GM21737 (cell line): ENCODE measurements around the gene KRABD2.
"Not testable (repeated sequence)": the region's sequence is repeated elsewhere in the genome, so short reads cannot be mapped to it uniquely, and the experiment has no call there.

Source experiments
- ATAC-seq: cut with Tn5 transposase; IDR thresholded peaks from one replicate; pipeline ENCODE4 v1.9.1; 2021; ENCODE audit warnings: mild to moderate bottlenecking, moderate library complexity; ENCODE audit not compliant: unreplicated experiment

KRABD2 gene

GRCh38 chr17:8376271-8377067, at the start of gene KRABD2:
Gene KRABD2 (minus strand): TSS chr17:8376704.
- ATAC-seq, result peak; percentile 95

GRCh38 chr17:8421571-8421970, 45.1 kb upstream of the KRABD2 start:
- ATAC-seq, result no peak

- no peak for ATAC-seq
Measured at GRCh38 chr17:8420041-8420934, 43.8 kb upstream of the KRABD2 start.

GRCh38 chr17:8419305-8419704, 42.8 kb upstream of the KRABD2 start:
- no peak for ATAC-seq

DNA sequence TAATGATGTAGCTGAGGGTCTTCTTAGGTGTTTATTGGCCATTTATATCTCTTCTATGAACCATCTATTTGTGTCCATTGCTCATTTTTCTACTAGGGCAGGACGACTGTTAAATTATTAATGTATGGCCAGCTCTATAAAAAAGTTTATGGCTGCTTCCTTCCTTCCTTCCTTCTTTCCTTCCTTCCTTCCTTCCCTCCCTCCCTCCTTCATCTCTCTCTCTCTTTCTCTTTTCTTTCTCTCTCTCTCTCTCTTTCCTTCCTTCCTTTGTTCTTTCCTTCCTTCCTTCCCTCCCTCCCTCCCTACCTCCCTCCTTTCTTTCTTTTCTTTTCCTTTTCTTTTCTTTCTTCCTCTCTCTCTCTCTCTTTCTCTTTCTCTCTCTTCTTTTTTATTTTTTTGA, 42.0 kb upstream of the KRABD2 start:
- ATAC-seq, result no peak

DNA sequence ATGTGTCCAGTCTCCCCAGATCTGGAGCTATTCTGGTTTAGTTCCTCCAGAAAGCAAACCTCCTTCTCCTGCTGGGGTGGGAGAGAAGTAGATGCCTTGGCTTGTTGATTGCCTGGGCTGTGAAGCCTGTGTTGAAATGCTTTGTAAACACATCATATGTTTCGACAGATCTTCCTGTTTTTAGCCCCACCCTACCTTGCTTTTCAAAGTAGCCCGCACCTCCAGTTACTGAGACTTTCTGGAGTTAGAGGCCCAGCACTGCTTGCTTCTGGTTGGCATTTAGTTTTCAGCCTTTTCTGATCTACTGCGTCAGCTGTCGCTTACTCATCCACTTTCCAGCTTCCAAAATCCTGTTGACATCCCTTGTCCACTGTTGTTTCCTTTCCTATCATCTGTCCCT, 41.3 kb upstream of the KRABD2 start:
- ATAC-seq, result no peak

DNA sequence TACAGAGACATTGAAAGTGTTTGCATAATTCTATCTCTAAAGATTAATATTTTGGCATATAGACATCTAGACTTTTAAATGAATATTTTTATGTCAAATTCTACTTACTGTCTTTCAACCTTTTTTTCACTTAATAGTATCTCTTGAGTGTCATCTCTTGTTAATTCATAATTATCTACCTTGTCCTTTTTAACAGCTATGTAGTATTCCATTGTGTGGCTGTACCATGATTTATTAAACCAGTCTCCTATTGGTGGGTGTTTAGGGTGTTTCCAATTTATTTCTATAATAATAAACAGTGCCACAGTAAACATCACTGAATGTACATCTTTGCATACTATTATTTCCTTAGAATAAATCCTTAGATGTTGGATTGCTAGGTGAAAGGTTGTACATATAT, 37.4 kb upstream of the KRABD2 start:
- ATAC-seq, result no peak

GRCh38 chr17:8413328-8413727, 36.8 kb upstream of the KRABD2 start:
- ATAC-seq, result no peak

DNA sequence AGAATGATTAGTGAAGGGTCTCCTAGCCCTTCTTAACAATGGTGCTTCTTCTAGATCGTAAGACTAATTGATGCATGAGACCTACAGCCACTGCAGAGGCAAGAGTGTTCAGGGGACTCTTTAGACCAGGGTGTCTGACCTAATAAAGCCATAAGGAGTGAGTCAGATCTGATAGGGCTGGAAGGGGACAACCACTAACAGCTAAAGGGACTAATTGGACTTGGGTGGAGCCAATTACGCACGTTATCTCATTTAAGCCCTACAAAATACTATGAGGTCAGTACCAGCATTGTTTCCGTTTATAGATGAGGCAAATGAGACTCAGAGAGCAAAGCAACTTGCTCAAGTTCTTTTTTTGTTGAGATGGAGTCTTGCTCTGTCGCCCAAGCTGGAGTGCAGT, 35.6 kb upstream of the KRABD2 start:
- no peak for ATAC-seq

GRCh38 chr17:8410883-8411238, 34.4 kb upstream of the KRABD2 start:
- no peak for ATAC-seq

DNA sequence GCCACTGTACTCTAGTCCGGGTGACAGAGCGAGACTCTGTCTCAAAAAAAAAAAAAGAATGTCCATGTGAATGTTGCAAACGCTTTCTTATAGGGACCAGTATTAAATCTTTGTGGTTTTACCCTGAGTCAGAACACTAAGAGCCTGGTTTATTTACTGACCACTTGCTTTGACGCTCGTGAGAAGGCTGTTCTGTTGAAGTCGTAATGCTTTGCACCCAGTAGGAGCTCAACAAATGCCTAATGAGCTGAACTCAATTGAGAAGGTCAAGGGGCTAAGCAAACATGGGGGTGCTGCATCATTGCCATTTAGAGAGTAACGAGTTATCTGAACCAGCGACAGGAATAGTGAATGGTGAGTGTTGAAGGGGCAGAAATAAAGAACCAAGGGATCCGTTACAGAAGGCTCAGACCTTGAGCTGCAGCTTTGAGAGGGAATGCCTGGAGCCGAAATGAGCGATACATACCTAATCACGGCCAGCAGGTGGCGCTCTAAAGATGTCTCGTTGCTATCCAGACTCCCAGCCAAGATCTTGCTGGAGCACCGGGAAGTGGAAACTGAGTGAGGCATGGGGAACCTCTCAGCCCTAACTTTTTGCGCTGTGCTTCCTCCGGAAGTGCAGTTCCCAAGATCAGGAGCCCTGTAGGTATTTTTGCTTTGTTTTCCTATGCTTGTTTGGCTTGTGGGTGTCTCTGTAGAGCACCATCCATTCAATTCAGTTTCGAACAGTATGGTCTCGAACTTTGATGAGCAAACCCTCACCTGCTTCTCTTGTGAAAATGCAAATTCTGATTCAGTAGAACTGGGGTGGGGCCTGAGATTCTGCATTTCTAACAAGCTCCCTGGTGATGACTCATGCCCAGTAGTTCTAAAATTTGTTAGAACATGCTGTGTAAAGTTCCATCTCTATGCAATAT, 33.7 kb upstream of the KRABD2 start:
- no peak for ATAC-seq

DNA sequence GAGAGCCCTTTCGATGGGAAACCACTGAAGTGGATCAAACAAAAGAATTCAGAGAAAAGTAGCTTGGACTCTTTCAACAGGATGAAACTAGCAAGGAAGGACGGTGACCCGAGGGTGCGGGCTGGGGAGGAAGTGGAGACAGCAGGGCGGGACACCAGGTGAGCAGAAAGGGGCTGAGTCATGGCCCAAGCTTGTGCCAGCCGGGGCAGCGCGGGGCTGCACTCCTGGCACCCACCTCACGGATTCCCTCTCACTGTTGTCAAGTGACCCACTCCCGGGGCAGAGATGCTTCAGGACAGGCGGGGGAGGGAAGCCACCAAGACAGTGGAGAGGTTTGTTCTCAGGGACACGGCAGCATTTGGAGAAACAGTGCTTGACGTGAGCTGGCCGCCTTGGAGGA, 31.9 kb upstream of the KRABD2 start:
- ATAC-seq, result no peak

DNA sequence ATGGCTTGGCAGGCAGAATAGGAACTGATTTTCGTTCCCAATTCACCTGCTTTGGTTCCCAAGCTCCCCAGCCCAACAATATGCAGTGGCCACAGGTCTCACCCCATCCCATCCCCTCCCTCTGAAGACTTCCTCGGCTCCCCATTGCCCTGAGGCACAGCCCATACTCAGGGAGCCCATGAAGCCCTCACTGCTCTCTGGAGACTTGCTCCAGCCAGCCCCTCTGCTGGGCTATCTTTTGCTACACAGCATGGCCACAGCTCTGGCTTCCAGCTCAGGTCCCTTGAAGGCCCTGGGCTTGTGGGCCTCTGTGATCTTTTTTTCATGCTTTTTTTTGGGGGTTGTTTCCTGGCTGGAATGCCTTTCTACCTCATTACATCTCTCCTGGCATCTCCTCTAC, 29.7 kb upstream of the KRABD2 start:
- no peak for ATAC-seq

GRCh38 chr17:8405499-8406016, 29.1 kb upstream of the KRABD2 start:
- no peak for ATAC-seq

- ATAC-seq, result no peak
Measured at GRCh38 chr17:8402921-8403536, 26.5 kb upstream of the KRABD2 start.

DNA sequence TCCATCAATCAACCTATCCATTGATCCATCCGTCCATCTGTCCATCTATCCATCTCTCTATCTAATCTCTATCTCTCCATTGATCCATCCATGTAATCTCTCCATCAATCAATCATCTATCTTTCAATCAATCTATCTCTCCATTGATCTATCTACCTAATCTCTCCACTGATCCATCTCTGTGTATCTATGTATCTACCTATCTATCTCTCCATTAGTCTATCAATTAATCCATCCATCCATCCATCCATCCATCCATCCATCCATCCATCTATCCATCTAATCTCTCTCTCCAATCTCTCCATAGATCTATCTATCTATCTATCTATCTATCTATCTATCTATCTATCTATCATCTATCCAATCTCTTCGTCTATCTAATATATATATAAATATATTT, 24.6 kb upstream of the KRABD2 start:
- no peak for ATAC-seq

- ATAC-seq, result no peak
Measured at GRCh38 chr17:8398980-8399379, 22.5 kb upstream of the KRABD2 start.

- ATAC-seq, result no peak
Measured at GRCh38 chr17:8397636-8398035, 21.1 kb upstream of the KRABD2 start, which contains the start of gene RNF222. Gene RNF222 (minus strand): TSS chr17:8397827. CDS start chr17:8393461, 4,366 bp downstream.

DNA sequence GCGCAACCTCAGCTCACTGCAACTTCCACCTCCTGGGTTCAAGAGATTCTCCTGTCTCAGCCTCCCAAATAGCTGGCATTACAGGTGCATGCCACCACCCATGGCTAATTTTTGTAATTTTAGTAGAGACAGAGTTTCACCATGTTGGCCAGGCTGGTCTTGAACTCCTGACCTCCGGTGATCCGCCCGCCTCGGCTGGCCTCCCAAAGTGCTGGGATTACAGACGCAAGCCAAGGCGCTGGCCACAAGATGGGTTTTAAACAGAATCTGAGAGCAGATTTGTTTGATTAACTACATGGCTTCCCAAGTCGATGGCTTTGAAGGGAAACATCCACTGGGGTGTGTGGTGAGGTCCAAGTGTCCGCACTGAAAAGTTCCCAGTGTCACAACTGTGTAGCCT, 18.0 kb upstream of the KRABD2 start:
- ATAC-seq, result not testable (repeated sequence)

DNA sequence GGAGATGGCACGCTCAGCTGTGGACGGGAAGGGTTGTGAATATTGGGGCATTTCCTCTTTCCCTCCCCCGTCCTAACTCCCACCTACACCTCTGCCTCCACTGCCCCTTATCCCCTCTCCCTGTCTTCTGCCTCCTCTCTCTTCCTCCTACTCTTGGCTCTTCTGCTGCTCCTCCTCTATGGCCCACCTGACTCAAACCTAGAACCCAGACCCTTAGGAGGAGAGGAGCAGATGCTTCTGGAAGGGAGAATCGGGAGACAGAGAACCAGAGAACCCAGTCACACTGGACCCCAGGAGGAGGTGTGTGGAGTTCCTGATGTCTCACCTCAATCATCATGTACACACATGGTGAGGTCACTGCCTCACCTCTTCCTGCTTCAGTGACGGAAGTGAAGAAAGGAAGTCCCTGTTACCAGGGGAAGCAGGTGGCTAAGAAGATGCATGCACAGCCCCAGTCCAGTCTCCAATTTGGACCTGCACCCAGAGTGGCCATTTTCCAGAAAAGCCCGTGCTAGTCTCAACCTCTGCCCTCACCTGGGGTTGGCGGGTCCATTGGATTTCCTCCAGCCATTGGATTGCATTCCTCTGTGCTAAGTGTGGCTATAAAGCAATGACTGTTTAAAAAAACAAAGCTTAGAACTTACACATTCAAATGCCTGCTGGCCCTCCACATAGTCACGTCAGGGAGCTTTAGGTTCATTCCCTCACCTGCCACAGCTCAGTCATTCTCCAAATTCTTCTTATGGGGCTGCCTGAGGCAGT, 17.1 kb upstream of the KRABD2 start:
- ATAC-seq, result no peak
